Right lung (tissue), 5 donors: ENCODE data around the gene PDZD8. TPM values are rescaled to one million over a fixed set of nuclear protein-coding genes. Genes with fewer than 3 reads are reported as not detected.
"Not testable (repeated sequence)": the region's sequence is repeated elsewhere in the genome, so short reads cannot be mapped to it uniquely, and the experiment has no call there.

ENCODE experiments used
- DNase-seq, 2 donors: peaks; one replicate each; pipeline ENCODE4 v3.0.0-alpha.2; 2013
- polyA plus RNA-seq, 5 donors: library from polyadenylated mRNA; unstranded; fragments of 120-200 nt; gene quantifications; one replicate each; pipeline versions ENCODE4 v1.2.1 to v1.2.3, GENCODE V29; 2013; ENCODE audit warnings: inconsistent platforms in 1 of 5, low replicate concordance in 1 of 5; ENCODE audit not compliant: insufficient read length in 5 of 5, insufficient read depth in 1 of 5

Gene PDZD8
- polyA plus RNA-seq, 5 donors: 17.2 to 29.1 (median 27.5) TPM

DNA sequence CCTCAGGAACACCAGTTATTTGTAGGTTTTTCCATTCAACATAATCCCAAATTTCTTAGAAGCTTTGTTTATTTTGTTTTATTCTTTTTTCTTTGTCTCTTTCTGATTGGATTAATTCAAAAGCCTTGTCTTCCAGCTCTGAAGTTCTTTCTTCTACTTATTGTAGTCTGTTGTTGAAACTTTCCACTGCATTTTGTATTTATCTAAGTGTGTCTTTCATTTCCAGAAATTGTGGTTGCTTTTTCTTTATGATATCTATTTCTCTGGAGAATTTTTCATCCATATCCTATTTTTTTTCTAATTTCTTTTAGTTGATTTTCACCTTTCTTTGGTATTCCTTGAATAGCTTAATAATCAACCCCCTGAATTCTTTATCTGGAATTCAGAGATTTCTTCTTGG lies 75.8 kb downstream of the PDZD8 start:
- no peak for DNase-seq

DNA sequence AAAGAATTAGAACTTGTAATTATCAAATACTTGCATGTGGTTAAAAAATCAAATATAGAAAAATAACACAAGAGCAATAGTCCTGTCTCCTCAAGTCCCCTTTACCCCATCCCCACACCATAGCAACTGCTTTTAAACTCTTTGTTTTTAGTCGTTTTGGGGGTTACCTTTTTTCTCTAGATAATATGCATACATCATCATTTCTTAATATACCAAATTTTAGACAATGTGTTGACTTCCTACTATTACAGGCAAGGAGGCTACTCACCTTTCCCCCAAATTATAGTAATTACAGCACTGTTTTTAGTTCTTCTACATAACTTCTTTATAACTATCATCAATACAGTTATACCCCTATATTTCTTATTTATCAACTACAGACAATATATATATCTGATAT lies 77.0 kb downstream of the PDZD8 start:
- DNase-seq: no peak

DNA sequence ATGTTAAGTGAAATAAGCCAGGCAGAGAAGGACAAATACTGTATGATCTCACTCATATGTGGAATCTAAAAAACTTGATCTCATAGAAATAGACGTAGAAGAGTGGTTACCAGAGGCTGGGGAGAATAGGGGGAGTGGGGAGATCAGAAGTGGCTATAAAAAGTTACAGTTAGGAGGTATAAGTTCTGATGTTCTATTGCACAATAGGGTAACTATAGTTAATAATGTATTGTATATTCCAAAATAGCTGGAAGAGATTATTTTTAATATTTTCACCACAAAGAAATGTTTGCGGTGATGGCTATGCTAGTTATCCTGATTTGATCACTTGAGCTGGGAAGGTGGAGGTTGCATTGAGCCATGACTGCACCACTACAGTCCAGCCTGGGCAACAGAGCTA lies 80.5 kb downstream of the PDZD8 start:
- DNase-seq: no peak

DNA sequence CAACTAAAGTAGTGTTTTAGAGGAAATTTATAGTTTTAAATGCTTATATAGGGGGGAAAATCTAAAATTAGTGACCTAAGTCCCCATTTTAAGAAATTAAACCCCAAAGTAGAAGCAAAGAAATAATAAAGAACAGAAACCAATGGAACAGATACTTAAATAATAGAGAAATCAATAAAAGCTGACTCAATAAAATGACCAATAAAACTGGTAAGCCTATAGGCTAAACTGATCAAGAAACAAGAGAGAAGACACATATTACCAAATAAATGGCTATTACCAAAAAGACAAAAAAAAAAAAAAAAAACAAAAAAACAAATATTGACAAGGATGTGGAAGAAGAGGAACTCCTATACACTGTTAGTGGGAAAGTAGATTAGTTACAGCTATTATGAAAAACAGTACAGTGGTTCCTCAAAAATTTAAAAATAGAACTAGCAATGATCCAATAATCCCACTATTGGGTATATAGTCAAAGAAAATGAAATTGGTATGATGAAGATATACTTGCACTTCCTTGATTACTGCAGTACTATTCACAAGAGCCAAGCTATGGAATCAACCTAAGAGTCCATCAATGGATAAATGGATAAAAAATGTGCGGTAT lies 81.1 kb downstream of the PDZD8 start:
- no peak for DNase-seq

DNA sequence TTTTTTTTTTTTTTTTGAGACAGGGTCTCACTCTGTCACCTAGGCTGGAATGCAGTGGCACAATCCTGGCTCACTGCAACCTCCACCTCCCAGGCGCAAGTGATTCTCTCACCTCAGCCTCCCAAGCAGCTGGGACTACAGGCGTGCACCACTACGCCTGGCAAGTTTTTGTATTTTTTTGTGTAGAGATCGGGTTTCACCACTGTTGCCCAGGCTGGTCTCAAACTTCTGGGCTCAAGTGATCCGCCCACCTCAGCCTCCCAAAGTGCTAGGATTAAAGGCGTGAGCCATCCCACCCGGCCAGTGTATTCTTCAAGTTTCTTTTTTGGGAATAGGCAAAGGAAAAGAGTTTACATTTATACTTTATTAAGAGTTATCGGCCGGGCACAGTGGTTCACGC lies 84.4 kb downstream of the PDZD8 start:
- DNase-seq: not testable (repeated sequence)

DNA sequence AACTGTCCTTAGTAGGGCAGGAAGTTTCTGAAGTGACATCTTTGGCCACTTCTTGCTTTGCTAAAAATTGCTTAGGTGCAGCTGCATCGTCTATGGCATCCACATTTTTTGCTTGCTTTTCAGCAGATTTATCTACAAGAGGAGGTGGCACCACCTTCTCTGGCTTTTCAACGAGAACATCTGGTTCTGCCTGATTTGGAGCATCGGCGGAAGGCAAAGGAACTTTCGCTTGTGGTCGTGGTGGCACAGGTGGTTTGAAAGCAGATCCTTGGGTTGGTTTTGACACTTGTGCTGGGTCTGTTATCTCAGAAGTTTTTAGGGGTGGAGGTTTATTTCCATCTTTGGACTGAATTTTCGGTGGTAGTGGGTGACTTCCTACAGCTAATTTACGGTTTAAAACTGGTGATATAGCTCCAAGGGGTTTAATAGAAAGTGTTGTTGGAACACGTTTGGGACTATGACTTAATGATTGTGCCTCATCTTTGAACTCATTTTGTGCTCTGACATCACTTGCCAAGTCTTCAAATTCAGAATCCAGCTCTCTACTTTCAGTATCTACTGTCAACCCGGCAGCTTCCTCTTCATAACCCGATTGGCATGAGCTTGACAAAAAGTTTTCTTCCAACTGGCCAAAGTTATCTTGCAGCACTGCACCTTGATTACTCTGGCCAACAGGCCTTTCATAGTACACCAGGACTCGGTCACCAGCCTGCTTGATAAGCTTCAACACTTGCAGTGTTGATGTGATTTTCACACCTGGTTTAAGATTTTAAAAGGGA lies 90.3 kb downstream of the PDZD8 start:
- DNase-seq: no peak

DNA sequence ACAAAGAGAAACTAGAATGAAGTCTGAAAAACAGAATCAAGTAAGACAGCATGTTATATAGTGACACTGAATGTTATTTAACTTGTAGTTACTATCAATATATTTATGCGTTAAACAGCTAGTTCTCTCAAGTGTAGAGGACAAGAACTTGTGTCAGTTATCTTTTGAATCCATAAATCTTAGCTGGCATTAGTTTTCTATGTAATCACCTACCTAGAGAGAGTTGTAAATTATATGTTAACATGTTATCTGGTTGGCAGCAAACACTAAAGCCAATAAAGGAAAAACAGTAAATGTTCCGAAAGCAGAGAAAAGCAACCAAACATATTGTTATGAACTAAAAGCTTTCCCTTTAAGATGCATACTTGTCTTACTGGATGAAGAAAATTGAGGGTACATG lies 97.6 kb downstream of the PDZD8 start:
- no peak for DNase-seq

DNA sequence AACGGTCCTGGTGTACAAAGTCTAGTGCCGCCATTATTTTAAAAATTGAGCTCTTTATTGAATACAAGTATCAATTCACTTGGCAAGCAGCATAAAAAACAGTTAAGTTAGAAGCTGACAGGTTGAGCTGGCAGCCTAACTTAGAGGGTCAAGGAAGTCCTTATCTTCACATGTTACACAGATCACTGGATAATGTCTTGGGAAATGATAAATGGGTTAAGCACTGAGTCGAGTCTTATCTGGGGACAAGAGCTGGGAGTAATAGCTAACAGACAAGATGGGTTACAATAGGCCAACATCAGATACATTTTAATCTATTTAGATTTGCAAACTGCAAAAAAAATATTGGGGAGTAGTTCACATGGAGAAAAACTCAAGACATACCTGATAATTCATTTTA lies 100.1 kb downstream of the PDZD8 start:
- no peak for DNase-seq

DNA sequence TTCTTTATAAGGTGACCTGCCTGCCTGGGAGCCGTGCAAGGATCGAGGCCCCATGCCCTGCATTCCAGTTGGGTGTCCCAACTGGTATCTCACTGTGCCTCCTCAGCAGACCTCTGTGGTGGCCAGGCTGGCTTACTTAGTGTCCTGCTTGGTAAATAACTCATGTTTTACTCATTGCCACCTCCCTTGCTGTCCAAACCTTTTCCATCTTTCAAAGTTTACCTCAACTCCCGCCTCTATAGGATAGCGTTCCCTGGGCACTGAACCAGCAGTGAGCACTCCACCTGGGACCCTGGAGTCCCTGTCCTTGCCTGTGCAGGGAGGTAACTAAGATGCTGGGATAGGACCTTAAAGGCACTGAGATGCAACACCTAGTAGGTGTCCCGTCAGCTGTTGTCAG lies 100.7 kb downstream of the PDZD8 start:
- no peak for DNase-seq

DNA sequence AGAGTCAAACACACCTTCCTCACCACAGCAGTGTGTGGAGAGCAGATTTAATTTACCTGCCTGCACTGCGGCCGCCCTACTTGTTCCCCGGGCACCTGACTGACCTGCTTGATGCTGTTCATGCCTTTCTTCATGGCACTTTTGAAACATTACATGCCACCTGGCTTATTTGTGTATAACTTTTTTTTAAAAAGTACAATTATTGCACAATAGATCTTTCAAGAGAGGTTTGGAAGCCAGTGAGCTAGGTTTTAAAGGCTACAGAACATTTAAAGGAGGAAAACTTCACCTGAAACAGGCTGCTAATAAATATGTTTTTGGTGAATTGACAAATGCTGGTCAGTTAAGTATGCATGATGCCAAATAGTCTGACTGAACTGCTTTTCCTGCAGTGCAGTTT lies 101.3 kb downstream of the PDZD8 start:
- no peak for DNase-seq

DNA sequence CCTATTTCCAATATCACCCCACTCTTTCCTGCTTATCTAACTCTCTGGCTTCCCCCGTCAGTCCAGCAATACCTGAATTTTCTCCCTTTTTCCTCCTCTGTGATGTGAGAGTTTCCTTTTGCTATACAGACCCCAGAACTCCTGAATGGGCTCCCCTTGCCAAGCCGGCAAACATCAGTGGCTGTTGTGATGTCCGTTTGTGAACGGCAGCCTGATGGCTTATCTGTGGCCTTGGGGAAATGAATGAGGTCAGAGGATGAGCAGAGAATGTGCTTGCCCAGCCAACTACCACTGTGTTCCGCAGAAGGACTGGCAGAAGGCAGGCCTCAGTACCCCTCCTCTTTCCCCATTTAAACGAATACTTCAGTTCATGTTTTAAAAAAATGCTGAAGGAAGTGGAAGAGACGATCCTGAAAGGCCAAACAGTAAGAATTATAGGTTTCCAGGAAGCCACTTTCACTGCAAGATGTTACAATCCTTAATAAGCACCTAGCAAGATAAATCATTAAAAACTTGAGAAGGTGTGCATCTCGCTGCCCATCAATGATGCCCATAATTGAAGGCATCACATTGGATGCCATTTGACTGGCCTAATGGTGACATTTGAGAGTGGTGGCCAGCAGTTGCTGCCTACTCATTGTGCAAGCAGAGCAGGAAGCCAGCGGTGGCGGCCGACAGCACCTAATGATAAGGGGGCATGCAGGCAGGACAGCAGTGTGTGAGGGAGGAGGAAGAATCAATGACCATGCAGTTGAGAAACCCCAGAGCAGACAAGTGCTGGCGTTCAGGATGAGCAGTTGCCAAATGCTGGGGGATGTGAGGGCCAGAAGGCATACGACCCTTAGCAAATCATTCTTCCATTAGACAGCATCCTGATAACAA lies 102.8 kb downstream of the PDZD8 start:
- DNase-seq: no peak

DNA sequence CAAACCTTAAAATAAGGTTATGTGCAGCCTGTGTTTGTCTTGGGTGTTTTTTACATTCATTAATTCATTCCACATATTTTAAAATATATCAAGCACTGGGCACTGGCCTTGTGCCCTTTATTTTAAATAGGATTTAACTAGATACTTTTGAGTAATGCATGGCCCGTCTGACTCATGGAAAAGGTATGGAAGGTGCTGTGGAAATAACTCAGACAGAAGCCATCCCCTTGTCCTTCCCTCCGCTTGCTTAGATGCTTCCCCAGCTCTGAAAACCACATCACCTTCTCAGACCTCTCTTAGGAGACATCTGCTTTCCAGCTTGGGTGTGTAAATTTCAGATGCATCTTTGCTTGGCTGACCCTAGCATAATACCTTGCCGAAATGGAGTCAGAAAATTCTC lies 103.8 kb downstream of the PDZD8 start:
- no peak for DNase-seq

DNA sequence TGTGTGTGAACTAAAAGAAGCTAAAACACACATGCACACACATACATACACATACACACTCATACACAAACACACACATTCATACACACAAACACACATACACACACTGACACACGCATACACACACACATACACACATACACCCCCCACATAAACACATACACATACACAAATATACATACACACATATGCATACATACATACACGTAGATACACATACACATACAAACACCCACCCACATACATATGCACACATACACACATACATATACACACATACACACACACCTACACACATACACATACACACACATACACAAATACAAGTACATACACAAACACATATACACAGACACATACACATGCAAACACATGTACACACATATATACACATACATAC lies 106.3 kb downstream of the PDZD8 start:
- no peak for DNase-seq

DNA sequence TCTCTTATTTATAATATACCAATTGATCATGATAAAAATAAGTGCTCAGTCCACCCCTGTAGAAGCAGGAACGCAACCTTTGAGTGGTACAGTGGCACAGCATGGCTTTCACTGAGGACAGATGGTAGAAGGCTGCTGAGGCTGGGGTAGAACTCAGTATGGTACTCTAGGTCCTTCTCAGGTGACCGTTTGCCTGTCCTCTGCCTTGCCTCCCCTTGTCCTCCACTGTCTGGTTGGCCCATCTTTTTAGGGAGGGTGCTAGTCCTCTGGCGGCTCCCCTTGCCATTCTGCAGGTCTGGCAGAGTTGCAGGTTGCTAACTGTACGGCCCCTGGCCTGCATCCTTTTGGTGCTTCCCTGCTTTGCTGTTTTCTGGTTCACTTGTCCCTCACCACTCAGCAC lies 107.0 kb downstream of the PDZD8 start:
- no peak for DNase-seq

DNA sequence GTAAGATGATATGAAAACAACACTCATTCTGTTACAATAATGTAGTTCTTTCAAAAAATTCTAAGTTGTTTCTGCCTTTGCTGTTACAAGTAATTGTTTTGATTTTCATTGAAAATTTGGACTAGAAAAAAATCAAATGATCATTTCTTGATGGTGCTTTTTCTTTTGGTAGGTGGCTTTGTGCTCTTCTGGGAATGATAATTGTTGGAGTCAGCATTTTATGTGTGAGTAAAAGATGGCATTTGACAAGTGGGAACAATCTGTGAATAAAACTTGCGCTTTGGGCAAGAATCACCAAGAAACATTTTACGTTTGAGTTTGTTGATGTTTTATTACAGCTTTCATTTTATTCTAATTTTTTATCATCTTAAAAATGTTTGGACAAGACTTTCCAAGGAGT lies 108.4 kb downstream of the PDZD8 start:
- no peak for DNase-seq

DNA sequence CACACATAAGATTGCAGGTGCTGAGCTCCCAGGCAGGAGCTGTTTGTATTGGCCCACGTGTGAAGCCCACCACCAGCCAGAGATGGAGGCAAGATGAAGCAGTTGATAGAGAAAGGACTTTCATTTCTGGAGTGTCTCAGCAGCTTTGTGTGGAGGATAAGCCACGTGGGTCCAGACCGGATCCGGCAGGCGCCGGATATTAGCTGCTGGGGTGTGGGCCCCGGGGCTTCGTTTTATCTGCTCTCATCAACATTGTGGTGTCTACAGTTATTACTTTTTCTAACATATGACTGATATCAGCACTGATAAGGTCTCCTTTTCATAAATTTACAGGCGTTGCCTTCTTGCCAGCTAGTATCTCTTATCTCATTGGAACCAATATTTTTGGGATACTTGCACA lies 108.8 kb downstream of the PDZD8 start:
- DNase-seq: no peak

DNA sequence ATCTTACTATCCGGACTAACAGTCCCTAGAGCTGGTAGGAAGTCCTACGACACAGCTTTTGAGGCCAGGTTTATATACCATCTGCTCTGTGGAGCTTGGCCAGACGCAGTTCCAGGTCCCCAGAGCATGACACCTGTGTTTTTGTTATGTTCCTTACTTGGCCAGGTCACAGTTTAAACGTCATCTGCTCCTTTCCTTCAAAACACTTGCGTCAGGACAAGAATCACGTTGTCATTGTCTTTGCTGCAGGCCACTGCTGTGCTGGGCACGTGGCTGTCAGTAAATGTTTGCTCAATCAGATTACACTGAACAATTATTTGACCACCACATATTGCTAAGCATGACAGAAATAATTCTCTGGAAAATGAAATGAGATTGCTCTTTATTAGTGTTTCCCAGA lies 110.5 kb downstream of the PDZD8 start:
- DNase-seq: no peak

DNA sequence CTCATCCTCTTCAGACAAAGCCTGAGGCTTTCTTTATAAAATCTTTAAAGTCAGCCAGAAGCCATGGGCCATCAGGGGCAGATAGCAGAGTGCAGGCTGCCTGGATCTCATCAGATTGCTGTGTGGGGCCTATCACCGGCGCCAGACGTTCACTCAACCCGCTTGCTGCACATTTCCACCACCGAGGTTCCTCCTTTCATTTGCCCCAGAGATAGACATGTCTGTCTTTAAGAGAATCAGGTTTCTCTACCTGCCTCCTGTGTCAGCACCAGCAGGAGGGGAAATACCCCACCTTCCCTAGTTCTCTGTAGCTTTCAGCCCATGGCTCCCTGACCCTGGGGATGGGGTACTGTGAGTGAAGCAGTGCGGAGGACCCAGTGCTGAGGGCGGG lies 112.3 kb downstream of the PDZD8 start:
- no peak for DNase-seq

DNA sequence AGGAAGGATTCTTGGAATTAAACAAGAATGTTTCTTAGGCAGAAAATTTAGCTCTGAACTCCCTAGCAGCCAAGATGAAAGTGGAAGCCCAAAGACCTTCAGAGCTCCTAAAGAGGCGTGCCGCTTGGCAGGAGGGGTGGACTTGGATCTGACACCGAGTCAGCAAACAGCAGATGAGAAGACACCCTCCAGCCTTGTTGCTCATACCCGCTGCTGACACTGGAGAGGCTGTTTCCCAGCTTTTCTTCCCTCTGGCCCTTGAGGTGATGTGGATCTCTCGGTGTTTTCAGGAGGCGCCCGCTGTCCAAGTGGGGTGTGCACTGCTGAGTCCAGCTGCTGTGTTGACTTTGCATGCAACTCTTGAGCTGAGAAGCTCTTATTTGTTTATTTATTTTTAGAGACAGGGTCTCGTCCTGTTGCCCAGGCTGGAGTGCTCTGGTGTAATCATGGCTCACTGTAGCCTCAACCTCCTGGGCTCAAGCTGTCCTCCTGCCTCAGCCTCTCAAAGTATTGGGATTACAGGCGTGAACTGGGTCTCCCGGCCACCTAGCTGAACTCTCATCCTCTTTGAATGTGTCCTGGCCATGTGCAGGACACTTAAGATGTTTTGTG lies 112.8 kb downstream of the PDZD8 start:
- no peak for DNase-seq

DNA sequence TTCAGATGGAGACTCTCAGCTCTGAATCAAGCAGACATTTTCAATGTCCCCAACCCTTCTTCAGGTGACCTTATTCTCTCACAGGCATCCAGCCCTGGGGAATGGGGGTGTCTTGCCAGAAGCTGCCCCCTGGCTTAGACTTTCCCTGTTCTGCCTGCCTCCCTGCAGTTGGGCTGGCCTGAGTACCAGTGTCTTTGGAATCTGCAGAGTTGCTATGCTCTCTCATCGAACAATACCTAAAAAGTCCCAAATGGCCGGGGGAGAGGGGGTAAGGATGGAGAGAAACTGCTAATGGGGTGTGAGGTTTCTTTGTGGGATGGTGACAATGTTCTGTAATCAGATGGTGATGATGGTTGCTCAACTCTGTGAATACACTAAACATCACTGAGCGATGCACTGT lies 113.7 kb downstream of the PDZD8 start:
- DNase-seq: no peak

DNA sequence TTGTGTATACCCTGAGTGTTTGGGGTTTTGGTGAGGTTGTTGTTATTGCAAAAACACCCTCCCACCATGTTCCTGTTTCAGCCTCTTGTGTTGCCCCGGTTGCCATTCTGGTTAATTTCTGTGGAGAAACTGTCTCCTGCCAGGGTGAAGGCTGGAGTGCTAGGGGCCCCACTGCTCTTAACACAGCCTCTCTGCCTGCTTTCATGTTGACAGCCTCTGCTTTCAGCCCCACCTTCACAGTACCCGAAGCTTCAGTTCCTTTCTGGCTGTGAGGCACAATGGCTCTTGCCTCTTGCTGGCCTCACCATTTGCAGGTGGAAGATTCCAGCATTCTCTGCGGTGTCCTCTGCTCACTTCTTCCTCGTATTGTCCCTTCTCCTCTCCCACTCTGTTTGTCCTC lies 115.2 kb downstream of the PDZD8 start:
- no peak for DNase-seq

DNA sequence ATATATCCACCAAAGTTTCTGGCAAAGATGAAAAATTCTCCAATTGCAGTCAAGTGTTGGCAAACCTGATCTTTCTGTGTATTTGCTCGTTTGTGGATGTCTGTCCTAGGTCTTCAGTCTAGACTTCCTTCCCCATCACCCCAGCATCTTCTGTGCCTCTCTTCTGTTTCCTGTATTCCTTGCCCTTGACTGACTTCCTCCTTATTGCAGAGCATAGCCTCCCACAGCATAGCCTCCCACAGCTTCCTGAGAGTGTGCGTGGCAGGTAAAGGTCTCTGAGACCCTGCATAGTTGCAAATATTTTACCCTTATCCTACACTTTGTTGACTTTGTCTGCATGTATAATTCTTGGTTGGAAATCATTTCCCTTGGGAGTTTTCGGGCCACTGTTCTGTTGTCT lies 116.0 kb downstream of the PDZD8 start:
- no peak for DNase-seq

DNA sequence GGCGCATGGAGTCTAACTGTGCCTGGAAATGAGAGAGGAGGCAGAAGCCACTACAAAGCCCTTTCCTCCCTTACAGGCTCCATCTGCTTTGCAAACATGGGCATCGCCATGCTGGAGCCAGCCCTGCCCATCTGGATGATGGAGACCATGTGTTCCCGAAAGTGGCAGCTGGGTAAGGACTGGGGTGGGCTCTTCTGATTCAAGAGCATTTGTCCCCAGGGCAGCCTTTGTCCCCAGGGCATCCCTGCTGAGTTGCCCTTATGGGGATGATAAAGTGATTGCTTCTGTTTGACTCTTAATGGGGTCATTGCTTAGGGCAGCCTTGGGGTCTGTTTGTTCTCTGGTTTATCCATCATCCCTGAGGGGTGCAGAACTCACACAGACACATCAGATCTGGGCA lies 117.5 kb downstream of the PDZD8 start:
- no peak for DNase-seq
